Measurements from ENCODE around the gene HS2ST1. TPM values are rescaled to one million over a fixed set of nuclear protein-coding genes. Genes with fewer than 3 reads are reported as not detected.

Gene HS2ST1
- total and polyA plus RNA-seq, 2 experiments from 2014 or later: 6.7 to 17.1 TPM

DNA sequence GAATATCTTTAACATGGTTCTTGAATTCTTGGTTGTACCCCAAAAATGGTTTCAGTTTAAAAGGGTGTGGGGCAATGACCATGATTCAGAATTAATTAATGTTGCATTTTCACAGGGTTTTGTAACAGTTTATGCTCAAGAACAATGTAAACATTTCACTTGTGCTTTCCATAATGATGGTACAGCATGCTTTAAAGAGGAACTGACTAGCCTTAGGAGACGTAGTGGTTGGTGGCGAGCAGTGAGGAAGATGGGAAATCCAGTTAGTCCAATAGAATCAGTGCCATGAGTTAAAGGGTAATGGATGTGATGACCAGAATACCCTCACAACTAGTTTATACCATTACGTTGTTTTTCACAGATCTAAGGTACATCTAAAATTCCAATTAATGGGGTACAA, 138.0 kb downstream of the HS2ST1 start (continued):
- no peak for TF ChIP-seq CREB1 (CRISPR knock-in tag; IDR thresholded peaks at IDR 0.05; ENCODE audit: low read depth)
- TF ChIP-seq NANOG (IDR thresholded peaks at IDR 0.05; ENCODE audit: borderline replicate concordance): no peak
- TF ChIP-seq ZNF331 (CRISPR knock-in tag; IDR thresholded peaks at IDR 0.05; ENCODE audit: low read depth): no peak
- no peak for TF ChIP-seq JUNB (IDR thresholded peaks at IDR 0.05; ENCODE audit: unreplicated experiment)

DNA sequence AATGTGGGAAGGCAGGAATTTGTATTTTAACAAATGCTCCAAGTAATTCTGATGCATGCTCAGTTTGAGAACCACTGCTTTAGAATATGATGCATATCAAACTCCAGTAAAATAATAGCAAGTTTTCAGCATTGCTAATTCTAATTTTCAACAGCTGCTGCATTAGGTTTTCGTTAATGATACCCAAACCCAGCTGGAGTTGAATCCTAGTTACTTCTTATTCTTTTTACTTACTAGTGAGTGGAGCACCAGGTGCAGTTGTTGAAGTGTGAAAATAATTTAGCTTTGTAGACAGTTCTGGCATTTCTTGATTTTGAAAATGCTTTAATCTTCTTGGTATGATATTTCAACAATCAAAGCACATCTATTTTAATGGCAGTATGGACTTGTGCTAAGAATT, 138.5 kb downstream of the HS2ST1 start:
- Histone ChIP-seq H3K79me2 (replicated peaks; ENCODE audit: insufficient read depth) (peaks cover 78% of the 10 kb centered on the region), H3K9me2 (ENCODE audit: insufficient read depth) (no peaks in the 10 kb centered on the region), H3K4me2 (no peak overlapping the region), H3K36me3 (ENCODE audit: insufficient read depth) (no peaks in the 10 kb centered on the region), H3K27me3 (ENCODE audit: insufficient read depth) (no peaks in the 10 kb centered on the region), H3K27ac (ENCODE audit: low read depth) (no peak overlapping the region), H3K4me3 (no peak overlapping the region), H3F3A (replicated peaks; ENCODE audit: low read depth) (no peaks in the 10 kb centered on the region), H4K20me1 (replicated peaks; ENCODE audit: insufficient read depth) (no peaks in the 10 kb centered on the region), H3K4me1 (ENCODE audit: insufficient read depth) (peaks cover 4% of the 10 kb centered on the region; the same call in 1 of the 2 replicates), H2AFZ (no peak overlapping the region)
- DNase-seq (ENCODE audit: low spot score) (no peak), ATAC-seq (no peak)
- no peak for TF ChIP-seq ZNF114 (CRISPR knock-in tag; IDR thresholded peaks at IDR 0.05)
- H3K4me1 Mint-ChIP-seq: peaks cover 4% of the 10 kb centered on the region; the same call in 2 of the 3 replicates
- H3K9me3 Mint-ChIP-seq: peaks cover 6% of the 10 kb centered on the region; the same call in 2 of the 3 replicates
- no peak overlapping the region for H3K27ac Mint-ChIP-seq
- peaks cover 4% of the 10 kb centered on the region; the same call in 2 of the 3 replicates for H3K36me3 Mint-ChIP-seq (ENCODE audit: low read depth)
- H3K4me3 Mint-ChIP-seq: no peak overlapping the region
- no peaks in the 10 kb centered on the region for H3K27me3 Mint-ChIP-seq (ENCODE audit: insufficient read depth, low read depth, poor library complexity)

DNA sequence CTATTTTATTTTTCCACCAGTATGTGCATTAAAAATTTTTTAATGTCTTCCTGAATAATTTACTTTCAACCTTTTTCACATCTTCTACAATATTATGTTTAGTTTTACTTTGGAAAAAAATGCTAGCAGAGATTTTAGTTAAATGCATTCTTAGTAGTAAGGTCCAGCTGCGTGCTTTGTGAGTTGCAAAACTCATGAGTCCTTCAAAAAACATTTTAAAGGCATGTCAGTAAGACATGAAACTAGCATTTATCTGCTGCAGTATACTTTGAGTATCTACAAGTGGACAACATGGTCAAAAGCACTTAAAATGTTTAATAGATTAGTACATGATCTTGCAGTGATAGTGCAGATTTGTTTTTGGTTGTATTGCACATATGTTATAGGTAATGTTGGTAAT, 139.0 kb downstream of the HS2ST1 start:
- Histone ChIP-seq H3K36me3 (ENCODE audit: insufficient read depth) (no peaks in the 10 kb centered on the region), H3K27ac (ENCODE audit: low read depth) (no peak overlapping the region), H2AFZ (no peak overlapping the region), H3K4me1 (ENCODE audit: insufficient read depth) (peaks cover 4% of the 10 kb centered on the region; the same call in 1 of the 2 replicates), H3F3A (replicated peaks; ENCODE audit: low read depth) (no peaks in the 10 kb centered on the region), H3K9me2 (ENCODE audit: insufficient read depth) (no peaks in the 10 kb centered on the region), H3K4me3 (no peak overlapping the region), H3K4me2 (no peak overlapping the region), H3K79me2 (replicated peaks; ENCODE audit: insufficient read depth) (peaks cover 78% of the 10 kb centered on the region), H4K20me1 (replicated peaks; ENCODE audit: insufficient read depth) (no peaks in the 10 kb centered on the region), H3K27me3 (ENCODE audit: insufficient read depth) (no peaks in the 10 kb centered on the region)
- peaks cover under 1% of the 10 kb centered on the region; the same call in 1 of the 3 replicates for H3K9me3 Mint-ChIP-seq
- H3K4me3 Mint-ChIP-seq: no peak overlapping the region
- no peaks in the 10 kb centered on the region for H3K27me3 Mint-ChIP-seq (ENCODE audit: insufficient read depth, low read depth, poor library complexity)
- ATAC-seq: no peak
- no peaks in the 10 kb centered on the region for H3K36me3 Mint-ChIP-seq (ENCODE audit: low read depth)
- no peak for DNase-seq (ENCODE audit: low spot score)
- H3K4me1 Mint-ChIP-seq: peaks cover 4% of the 10 kb centered on the region; the same call in 2 of the 3 replicates
- H3K27ac Mint-ChIP-seq: no peak overlapping the region
- TF ChIP-seq EZH2 (IDR thresholded peaks at IDR 0.05; ENCODE audit: low read depth, unreplicated experiment) (no peak), ZNF114 (CRISPR knock-in tag; IDR thresholded peaks at IDR 0.05) (no peak), NANOG (IDR thresholded peaks at IDR 0.05; ENCODE audit: borderline replicate concordance) (no peak), STAT1 (IDR thresholded peaks at IDR 0.05; ENCODE audit: unreplicated experiment) (no peak), EZH2phosphoT487 (IDR thresholded peaks at IDR 0.05; ENCODE audit: unreplicated experiment) (no peak), JUNB (IDR thresholded peaks at IDR 0.05; ENCODE audit: unreplicated experiment) (no peak), ZNF331 (CRISPR knock-in tag; IDR thresholded peaks at IDR 0.05; ENCODE audit: low read depth) (no peak), CREB1 (CRISPR knock-in tag; IDR thresholded peaks at IDR 0.05; ENCODE audit: low read depth) (no peak), POLR2AphosphoS5 (IDR thresholded peaks at IDR 0.05; ENCODE audit: low read depth) (no peak)
- TF ChIP-seq, protein P1, sequence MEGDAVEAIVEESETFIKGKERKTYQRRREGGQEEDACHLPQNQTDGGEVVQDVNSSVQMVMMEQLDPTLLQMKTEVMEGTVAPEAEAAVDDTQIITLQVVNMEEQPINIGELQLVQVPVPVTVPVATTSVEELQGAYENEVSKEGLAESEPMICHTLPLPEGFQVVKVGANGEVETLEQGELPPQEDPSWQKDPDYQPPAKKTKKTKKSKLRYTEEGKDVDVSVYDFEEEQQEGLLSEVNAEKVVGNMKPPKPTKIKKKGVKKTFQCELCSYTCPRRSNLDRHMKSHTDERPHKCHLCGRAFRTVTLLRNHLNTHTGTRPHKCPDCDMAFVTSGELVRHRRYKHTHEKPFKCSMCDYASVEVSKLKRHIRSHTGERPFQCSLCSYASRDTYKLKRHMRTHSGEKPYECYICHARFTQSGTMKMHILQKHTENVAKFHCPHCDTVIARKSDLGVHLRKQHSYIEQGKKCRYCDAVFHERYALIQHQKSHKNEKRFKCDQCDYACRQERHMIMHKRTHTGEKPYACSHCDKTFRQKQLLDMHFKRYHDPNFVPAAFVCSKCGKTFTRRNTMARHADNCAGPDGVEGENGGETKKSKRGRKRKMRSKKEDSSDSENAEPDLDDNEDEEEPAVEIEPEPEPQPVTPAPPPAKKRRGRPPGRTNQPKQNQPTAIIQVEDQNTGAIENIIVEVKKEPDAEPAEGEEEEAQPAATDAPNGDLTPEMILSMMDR (conservative IDR thresholded peaks at IDR 0.05; ENCODE audit: low read depth in 2 of 2): no peak
- TF ChIP-seq, protein P2, sequence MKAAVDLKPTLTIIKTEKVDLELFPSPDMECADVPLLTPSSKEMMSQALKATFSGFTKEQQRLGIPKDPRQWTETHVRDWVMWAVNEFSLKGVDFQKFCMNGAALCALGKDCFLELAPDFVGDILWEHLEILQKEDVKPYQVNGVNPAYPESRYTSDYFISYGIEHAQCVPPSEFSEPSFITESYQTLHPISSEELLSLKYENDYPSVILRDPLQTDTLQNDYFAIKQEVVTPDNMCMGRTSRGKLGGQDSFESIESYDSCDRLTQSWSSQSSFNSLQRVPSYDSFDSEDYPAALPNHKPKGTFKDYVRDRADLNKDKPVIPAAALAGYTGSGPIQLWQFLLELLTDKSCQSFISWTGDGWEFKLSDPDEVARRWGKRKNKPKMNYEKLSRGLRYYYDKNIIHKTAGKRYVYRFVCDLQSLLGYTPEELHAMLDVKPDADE (IDR thresholded peaks at IDR 0.05): no peak
